AG20443 (cell line): Measurements from ENCODE around the gene FLT1.

ENCODE experiments used
- DNase-seq: peaks from one replicate; pipeline ENCODE4 v3.0.0; 2012; ENCODE audit warnings: low spot score, mixed read lengths

Gene FLT1

GRCh38 chr13:28526876-28527275 lies 31.9 kb upstream of the FLT1 start:
- no peak for DNase-seq

- no peak for DNase-seq
Measured at GRCh38 chr13:28522871-28523270, 27.9 kb upstream of the FLT1 start.

DNA sequence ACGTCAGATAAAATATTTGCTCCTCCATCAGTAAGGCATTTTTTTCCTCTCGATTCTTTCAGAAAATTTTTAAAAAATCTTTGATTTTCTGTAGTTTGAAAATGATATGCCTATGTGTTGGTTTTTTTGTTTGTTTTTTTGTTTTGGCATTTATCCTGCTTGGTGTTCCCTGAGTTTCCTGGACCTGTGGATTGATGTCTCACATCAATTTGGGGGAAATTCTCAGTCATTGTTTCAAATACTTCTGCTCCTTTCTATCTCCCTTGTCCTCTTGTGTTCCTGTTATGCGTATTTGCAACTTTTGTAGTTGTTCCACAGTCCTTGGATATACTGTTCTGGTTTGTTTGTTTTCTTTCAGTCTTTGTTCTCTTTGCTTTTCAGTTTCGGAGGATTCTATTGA lies 18.8 kb upstream of the FLT1 start:
- no peak for DNase-seq

DNA sequence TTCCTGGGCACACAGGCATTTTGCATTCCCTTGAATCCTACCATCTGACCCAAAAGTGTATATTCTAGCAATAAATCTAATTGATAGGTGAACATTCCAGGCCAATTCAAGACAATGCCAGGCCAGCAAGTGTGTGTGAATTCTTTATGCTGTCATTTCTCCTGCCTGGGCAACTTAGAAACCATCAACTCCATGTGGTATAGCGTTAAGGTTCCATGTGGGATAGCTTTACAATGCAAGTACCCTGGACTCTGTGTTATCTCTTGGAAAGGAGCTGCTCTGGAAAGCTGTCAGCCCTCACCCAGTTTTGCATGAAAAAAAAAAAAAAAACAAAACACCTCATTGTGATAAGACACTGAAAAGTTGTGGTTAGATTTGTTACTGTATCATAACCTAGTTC lies 15.6 kb upstream of the FLT1 start:
- no peak for DNase-seq

DNA sequence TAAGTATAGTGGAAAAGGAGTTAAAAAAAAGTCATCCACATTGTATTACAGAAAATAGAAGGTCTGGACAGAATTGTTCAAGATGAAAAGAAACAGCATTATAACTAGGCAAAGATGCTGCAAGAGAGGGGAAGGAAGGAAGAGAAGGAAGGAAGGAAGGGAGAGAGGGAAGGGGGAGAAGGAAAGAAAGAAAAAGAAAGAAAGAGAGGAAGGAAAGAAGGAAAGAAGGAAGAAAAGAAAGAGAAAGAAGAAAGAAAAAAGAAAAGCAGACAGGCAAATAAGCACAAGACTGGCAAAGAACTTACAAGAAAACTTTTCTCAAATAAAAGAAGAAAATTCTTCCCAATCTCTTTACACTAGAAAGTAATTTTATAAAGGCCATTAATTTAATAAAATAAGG lies 15.1 kb upstream of the FLT1 start:
- no peak for DNase-seq

- DNase-seq: no peak
Measured at GRCh38 chr13:28505543-28506135, 10.7 kb upstream of the FLT1 start.

GRCh38 chr13:28503182-28503967 lies 8.4 kb upstream of the FLT1 start:
- no peak for DNase-seq

GRCh38 chr13:28501547-28501946 lies 6.6 kb upstream of the FLT1 start:
- no peak for DNase-seq

DNA sequence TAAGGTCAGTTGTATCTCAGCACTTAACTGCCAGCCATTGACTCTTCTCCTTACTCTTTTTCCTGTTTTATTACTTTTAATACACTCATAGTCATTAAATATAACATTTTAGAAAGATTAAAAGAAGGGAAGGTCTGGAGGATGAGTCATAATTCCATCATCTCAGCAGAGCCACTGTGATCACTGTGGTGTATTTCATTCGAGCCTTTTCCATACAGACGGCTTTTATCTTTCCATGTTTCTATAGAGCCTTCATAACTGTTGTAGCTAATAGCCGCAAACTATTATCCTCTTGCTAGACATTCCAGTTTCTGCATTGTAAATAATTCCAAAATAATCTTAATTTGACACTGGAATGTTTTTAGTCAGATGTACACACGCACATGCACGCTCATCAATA lies 4.7 kb upstream of the FLT1 start:
- DNase-seq: peak; percentile 35

- DNase-seq: no peak
Measured at GRCh38 chr13:28498481-28499115, 3.7 kb upstream of the FLT1 start.

DNA sequence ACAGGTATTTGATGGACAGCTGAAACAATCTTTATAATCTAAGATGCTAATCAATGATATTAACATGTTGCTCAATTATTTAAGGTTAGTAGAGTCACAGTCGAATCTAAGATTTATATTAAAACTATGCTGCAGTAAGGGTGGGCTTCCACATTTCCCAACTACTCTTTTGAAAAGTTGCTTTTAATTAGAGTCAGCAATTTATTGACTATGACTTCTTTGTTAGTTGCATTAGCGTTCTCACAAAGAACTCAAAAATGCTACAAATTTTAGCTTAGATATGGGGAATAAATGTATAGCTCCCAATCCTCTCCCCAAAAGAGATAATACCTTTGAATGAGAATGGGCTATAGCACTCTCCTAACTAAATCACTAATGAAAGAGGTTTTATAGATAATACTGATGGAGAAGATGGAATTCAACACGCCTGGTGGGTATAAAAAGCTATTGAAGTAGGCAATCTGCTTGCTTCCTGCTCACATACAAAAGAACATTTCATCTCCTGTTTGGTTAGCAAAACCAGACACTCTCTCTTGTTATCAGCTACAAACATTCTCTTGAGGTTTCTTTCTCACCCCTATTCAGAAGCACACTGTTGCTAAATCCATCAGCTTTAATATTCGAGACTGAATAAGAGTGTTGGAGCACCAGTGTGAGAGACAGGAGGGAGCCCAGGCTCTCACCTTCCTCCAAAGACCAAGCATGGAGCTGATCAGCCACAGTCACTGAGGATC lies 2.4 kb upstream of the FLT1 start:
- no peak for DNase-seq

- DNase-seq: no peak
Measured at GRCh38 chr13:28496188-28496564, 1.2 kb upstream of the FLT1 start.

- DNase-seq: peak; percentile 36
Measured at GRCh38 chr13:28495538-28496187, 735 bp upstream of the FLT1 start.

DNA sequence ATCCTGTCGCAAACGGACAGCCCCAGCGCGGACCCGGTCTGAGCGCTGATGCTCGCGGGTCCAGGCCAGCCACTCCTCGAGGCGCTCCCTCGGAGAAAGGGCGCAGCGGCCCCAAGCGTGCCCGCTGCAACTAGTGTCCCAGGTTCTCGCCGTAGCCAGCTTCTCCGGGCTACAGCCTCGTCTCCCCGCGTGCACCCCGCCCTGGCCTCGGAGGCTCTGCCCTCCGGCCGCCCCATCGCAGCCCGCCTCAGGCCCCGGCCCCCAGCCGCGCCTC lies 487 bp downstream of the FLT1 start:
- DNase-seq: peak; percentile 47

DNA sequence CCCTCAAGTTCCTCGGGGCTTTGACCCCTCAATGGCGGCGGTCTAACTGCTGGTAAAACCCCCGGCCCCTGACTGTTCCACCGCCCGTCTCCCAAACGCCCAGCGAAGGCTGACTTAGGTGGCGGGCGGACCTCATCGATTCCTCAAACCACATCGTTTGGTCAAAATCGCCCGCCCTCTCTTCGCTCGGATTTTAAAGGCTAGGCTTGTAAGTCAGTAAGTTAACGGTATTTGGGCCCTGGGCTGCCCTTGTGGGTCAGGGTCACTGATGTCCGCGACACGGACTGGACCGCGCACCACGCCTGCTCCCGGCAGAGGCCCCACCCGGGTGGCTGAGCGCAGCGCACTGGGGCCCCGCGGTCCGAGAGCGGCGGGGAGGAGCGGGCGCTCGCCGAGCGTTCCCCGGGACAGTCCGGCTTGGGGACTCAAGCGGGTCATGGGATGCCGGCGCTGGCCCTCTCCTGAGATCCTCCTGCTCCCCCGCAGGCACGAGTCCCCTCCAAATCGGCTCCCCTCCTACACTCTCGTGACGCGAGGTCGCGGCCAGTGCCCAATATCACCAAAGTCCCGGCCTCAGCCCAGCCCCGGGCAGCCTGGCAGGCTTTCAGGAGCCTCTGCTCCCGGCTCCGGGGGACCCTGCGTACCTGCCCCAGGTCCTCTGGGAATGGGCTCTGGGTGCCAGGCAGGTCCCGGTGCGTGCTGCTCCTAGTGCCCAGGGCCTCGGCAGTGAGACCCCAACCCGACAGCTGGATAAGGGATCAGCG lies 1.0 kb downstream of the FLT1 start:
- DNase-seq: peak; percentile 55

DNA sequence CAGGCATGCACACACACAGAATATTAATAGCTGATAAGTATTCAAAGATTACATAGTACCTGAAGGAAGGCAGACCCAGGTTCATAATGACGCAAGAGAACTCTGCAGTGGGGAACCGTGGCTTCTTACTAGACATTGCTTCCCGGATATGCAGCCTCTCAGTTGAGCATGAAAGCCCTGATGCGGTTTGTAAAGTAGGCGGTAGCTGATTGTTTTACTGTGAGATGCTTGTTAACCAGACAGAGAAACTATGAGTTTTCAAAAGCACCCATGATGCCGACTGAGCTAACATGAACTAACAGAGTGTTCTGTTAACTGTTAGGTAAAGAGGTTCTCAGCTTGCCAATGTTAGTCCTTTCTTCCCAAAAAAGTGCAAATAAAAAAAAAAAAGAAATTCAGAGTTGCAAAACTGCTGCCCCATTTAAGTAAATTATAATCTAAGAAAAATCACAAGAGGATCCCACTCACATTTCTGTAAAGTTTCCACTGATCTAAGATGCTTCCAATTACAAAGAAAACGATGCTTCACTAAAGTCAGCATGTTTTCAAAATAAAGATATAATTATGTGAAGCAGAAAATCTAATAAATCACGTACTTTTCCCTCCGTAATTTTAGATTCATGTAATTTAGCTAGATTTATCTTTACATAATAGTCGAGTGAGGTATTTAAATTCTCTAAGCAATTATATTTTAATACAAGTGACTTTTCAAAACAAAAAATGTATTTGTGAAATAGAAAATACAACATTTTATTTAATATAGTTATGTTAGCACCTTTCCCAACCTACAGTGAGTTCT lies 2.2 kb downstream of the FLT1 start:
- DNase-seq: no peak

DNA sequence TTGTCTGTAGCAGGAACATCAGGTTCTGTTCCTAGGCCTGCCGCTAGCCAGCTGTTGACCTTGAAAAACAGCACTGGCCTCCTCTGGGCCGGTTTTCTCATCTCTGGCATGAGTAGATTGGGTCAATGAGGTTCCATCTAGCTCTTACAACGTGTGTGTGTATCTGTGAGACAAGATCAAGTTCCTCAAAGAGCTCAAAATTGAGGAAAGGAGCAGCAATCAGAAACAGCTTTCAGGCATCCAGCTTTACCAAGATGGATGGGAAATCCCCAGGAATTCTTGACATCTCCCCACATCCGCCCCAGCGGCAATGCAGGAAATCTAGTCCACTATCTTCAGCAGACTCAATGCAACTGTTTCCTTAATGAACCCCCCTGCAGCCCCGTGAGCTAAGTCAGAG lies 4.9 kb downstream of the FLT1 start:
- DNase-seq: no peak

DNA sequence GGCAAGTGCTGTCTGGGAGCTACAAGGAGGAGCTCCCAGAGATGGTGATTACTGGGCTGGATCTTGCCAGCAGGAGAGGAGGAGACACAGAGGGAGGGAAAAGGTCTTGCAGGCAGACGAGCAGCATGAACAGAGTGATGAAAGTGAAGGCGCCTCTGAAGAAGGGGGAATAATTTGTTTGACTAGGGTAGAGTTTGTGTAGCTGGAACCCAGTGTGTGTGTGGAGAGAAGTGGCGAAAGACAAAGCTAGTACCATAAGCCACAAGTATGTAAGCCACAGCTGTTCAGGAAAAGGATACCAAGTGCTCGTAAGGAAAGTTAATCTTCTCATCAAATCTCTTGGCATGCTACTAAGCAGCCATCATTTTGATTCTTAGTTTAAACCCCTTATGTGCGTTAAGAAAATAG lies 5.4 kb downstream of the FLT1 start:
- DNase-seq: peak; percentile 40

DNA sequence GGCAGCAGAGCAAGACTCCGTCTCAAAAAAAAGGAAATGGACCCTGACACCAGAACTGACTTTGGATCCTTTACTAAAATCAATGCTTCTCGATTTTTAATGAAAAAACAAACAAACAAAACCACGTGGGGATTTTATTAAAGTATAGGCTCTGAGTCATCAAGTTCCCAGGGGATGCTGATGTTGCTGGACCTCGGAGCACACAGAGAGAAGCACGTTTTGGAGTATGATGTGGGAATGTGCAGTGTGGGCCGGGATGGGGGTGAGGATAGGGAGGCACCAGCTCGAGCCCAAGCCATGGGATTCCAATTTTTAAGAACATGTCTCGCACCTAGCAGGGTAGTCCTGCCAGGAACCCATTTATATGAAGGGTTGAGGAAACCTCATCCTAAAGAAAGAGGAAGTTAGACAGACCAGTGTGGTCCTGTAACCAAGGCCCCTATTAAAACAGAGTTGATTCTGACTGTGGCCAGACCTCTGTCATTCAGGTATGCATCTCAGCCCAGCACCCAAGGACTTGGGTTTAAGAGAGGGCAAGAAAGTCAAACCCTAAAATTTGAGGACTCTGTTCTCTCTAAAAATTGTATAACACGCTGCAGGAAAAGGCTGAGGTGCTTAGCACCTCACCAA lies 6.4 kb downstream of the FLT1 start:
- no peak for DNase-seq

GRCh38 chr13:28485996-28486543 lies 8.9 kb downstream of the FLT1 start:
- no peak for DNase-seq
